Mesothelial cell of epicardium (in vitro differentiated cells): Measurements from ENCODE around the gene RAF1. TPM values are rescaled to one million over a fixed set of nuclear protein-coding genes. Genes with fewer than 3 reads are reported as not detected.

Experiments
- DNase-seq, 2 experiments: peaks; one replicate each; pipeline ENCODE4 v3.0.0; 2021; ENCODE audit warnings: low spot score in 2 of 2; ENCODE audit not compliant: unreplicated experiment in 2 of 2
- H3K27ac Mint-ChIP-seq: 2 replicates; pipeline ENCODE4 v1.8.0; 2021; ENCODE audit warnings: mixed read lengths
- H3K27me3 Mint-ChIP-seq: 2 replicates; pipeline ENCODE4 v1.8.0; 2021; ENCODE audit warnings: low read depth, mixed read lengths
- H3K36me3 Mint-ChIP-seq: 2 replicates; pipeline ENCODE4 v1.8.0; 2021; ENCODE audit warnings: mixed read lengths
- H3K4me1 Mint-ChIP-seq: 2 replicates; pipeline ENCODE4 v1.8.0; 2021; ENCODE audit warnings: mixed read lengths
- H3K4me3 Mint-ChIP-seq: 2 replicates; pipeline ENCODE4 v1.8.0; 2021; ENCODE audit warnings: mild to moderate bottlenecking, moderate library complexity, mixed read lengths
- H3K9me3 Mint-ChIP-seq: 2 replicates; pipeline ENCODE4 v1.8.0; 2021; ENCODE audit warnings: mixed read lengths
- CTCF ChIP-seq: fragments of 200-600 bp; sonication (generic); IDR thresholded peaks from one replicate; pipeline ENCODE4 v1.5.0; 2021; ENCODE audit warnings: antibody characterized with exemption; ENCODE audit not compliant: unreplicated experiment
- total RNA-seq: library from RNA; stranded (reverse); gene quantifications from 3 replicates; pipeline ENCODE4 v1.2.1, GENCODE V29; 2021

The RAF1 gene
- total RNA-seq, 1 donor from 2014 or later = 116 TPM

- Mint-ChIP-seq H3K4me3 (no peak overlapping the region), H3K27ac (peak overlapping the region; percentile 50), H3K4me1 (peaks cover 25% of the 10 kb centered on the region), H3K9me3 (no peaks in the 10 kb centered on the region), H3K27me3 (no peaks in the 10 kb centered on the region), H3K36me3 (peaks cover 2% of the 10 kb centered on the region)
- DNase-seq = no peak
- no peak for TF ChIP-seq CTCF
These were observed 7.1 kb downstream of the RAF1 start for GRCh38 chr3:12656850-12657249.

DNA sequence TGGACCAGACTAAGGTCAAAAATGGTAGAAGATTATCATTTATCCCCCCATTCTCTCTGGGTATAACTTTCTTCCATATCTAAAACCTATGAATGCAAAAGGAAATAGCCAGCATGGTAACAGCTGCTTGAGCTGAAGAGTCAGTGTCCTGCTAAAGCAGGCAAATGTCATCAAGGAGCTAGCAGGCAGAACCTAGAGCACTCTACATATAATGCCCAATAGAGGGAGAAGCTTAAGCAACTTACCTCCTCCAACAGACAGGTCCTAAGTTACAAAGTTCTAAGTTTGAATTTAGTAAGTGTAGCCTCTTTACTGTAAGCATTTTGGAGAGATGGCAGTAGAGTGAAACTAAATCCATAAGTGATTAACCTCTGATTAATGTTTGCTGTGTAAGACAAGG lies 7.7 kb downstream of the RAF1 start:
- Mint-ChIP-seq H3K27ac (peak overlapping the region; percentile 71), H3K4me3 (no peak overlapping the region), H3K36me3 (peaks cover 2% of the 10 kb centered on the region), H3K9me3 (no peaks in the 10 kb centered on the region), H3K4me1 (peaks cover 25% of the 10 kb centered on the region), H3K27me3 (no peaks in the 10 kb centered on the region)
- no peak for TF ChIP-seq CTCF
- DNase-seq = no peak

GRCh38 chr3:12655701-12656100 lies 8.2 kb downstream of the RAF1 start:
- Mint-ChIP-seq H3K27ac (no peak overlapping the region), H3K4me1 (peaks cover 26% of the 10 kb centered on the region)

DNA sequence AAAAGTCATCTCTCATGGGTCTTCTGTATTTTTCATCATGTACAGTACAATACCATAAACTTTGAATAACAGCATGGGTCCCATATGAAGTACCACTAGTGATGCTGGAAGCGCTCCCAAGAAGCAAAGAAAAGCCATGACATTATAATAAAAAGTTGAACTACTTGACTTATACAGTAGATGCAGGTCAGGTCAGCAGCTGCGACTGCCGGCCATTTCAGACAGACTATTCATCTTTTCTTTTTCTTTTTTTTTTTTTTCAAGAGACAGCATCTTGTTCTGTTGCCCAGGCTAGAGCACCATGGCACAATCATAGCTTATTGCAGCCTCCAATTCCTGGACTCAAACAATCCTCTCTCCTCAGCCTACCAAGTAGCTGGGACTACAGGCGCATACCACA lies 10.2 kb downstream of the RAF1 start:
- Mint-ChIP-seq H3K9me3 (no peaks in the 10 kb centered on the region), H3K4me1 (peaks cover 15% of the 10 kb centered on the region), H3K36me3 (peaks cover 2% of the 10 kb centered on the region), H3K27me3 (no peaks in the 10 kb centered on the region), H3K27ac (no peak overlapping the region), H3K4me3 (no peak overlapping the region)
- no peak for TF ChIP-seq CTCF
- no peak for DNase-seq

More at GRCh38 chr3:12655701-12656100, 8.2 kb downstream of the RAF1 start:
- H3K27me3 Mint-ChIP-seq = no peaks in the 10 kb centered on the region
- H3K9me3 Mint-ChIP-seq = no peaks in the 10 kb centered on the region
- H3K4me3 Mint-ChIP-seq = no peak overlapping the region
- TF ChIP-seq CTCF = no peak
- no peak for DNase-seq
- H3K36me3 Mint-ChIP-seq = peaks cover 2% of the 10 kb centered on the region

- Mint-ChIP-seq H3K27me3 (no peaks in the 10 kb centered on the region), H3K9me3 (no peaks in the 10 kb centered on the region), H3K36me3 (no peaks in the 10 kb centered on the region), H3K4me3 (no peak overlapping the region), H3K4me1 (peaks cover 21% of the 10 kb centered on the region), H3K27ac (no peak overlapping the region)
- no peak for DNase-seq
- TF ChIP-seq CTCF = no peak
These were observed 15.4 kb downstream of the RAF1 start for GRCh38 chr3:12648384-12648959.
